SHP77 treated with DMSO at 0.1 percent for 48 hours (cell line): ENCODE measurements around the gene PEDS1.
"Not testable (repeated sequence)": the region's sequence is repeated elsewhere in the genome, so short reads cannot be mapped to it uniquely, and the experiment has no call there.

Source experiments
- DNase-seq: peaks from one replicate; lab custom pipeline; 2025; lab: John Stamatoyannopoulos, UW

The PEDS1 gene

DNA sequence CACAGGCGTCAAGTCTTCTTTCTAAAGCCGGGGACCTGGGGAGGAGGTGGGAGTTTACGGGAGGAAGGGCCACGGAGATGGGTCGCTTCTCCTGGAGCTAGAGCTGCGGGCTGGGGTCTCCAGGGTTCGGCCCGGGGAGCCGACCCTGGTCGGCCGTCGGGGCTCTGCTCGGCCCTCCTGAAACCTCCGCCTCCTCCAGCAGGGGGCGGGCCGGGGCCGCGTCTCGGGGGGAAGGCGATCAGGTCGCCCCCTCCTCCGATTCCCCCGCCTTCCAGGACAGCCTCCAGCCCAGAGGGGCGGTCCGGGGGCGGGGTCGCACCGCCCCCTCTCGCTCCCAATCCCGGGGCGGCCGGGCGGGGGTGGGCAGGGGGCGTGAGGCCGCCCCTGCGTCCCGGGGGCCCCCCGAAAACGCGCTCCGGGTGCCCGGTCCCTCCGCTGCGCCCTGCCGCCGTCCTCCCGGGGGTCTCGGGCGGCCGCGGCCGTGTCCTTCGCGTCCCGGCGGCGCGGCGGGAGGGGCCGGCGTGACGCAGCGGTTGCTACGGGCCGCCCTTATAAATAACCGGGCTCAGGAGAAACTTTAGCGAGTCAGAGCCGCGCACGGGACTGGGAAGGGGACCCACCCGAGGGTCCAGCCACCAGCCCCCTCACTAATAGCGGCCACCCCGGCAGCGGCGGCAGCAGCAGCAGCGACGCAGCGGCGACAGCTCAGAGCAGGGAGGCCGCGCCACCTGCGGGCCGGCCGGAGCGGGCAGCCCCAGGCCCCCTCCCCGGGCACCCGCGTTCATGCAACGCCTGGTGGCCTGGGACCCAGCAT lies 36.9 kb upstream of the PEDS1 start, which contains the start of gene CEBPB:
Gene CEBPB (plus strand): TSS at position 580 of the 814 bp plus-strand sequence. CDS start 204 bp downstream, at position 784.
- peak; percentile 18 for DNase-seq

- DNase-seq, result no peak
These were observed 36.2 kb upstream of the PEDS1 start for GRCh38 chr20:50189681-50190250.

DNA sequence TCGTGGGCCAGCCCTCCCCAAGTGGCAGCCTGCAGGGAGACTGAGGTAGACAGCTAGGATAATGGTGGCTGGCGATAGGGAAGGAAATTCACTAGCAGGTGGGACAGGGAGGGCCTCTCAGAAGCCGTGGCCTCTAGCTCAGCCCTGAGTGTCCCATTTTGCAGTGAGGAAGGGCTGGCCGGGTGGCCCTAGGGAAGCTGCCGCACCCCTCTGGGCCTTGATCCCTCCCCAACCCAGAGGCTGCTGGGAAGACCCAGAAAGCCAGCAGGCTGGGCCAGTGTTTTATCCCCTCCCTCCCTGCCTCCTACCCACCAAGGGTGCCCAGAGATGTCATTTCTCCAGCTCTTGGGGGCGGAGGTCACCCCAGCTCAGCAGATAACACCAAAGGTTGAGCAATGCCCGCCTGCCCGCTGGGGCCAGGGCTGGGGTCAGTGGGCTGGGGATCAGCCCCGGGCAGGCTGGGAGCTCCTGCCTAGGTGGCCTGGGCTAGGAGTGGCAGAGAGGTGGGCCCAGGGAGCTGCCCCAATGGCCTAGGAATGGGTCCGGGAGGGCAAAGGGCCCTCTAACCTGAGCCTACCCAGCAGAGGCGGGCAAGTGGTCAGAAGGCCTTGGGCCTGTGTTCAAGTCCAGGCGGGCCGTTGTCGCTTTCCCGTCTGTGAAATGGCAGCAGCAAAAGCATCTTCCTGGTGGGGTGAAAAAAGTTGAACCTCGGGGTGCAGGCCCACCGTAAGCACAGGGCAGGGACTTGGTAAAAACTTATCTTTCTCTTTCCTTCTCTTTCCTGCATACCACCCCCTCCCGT lies 35.6 kb upstream of the PEDS1 start:
- no peak for DNase-seq

DNA sequence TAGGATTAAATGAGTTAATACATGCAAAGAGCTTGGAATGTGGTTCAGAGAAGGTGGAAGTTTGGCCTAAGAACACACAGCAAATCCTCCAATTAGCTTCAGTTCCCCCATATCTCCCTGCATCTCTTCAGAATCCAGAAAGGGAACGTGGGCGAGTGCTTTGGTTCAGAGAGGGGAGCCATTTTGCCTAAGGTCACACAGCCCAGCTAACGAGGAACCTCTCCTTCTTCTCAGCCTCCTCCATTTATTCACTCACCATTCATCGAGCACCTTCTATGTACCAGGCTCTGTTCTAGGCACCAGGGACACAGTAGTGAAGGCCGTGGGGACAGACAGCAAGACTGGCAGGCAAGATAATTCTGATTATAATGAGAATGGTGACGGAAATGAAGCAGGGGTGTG lies 34.8 kb upstream of the PEDS1 start:
- DNase-seq, result no peak

DNA sequence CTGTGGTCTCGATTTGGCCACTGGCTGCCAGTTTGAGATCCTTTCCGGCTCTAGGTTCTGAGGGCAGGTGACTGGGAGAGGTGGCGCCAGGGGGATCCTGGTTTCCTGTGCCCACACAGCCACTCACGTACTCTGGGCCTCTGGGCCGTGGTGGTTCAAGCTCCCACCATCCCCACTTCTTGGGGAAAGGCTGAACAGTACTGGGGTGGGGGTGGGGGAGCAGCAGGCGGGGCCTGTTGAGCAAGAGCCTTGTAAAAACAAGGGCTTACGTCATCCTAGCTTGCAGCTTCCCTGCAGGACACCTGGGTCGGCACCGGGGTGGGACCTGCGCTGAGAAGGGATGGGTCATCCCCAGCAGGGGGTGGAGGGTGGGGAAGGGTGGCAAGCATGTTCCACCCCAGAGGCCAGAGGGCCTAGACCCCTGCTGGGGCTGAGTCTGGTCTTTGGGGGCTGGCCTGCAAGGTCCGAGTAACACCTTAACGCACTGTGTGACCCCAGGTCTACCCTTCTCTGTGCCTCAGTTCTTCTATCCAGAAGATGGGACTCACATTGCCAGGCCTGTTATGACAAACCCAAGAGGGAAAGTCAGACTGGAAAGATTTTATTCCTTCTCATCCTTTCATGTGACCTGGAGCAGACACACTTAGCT lies 34.0 kb upstream of the PEDS1 start:
- no peak for DNase-seq

DNA sequence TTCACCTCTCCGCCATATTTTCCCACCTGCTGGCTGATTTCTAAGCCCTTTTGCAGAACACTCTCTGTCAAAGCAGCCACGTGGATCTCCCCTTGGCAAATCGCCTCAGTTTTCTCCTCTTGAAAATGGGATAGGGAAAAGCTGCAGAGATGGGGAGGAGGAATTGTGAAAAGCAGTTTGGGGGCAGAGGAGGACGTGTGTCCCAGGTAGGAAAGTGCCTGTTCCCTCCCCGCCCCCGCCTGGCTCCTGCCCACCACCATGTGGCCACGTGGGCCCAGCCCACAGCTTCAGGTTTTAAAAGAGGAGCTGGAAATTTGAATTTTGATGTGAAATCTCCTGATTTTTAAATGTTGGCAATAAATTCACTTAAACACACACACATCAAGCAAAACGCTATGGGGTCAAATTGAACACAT lies 33.5 kb upstream of the PEDS1 start:
- no peak for DNase-seq

- peak; percentile 16 for DNase-seq
These were observed 32.8 kb upstream of the PEDS1 start for GRCh38 chr20:50186151-50186885.

- no peak for DNase-seq
These were observed 31.9 kb upstream of the PEDS1 start for GRCh38 chr20:50185426-50185825.

DNA sequence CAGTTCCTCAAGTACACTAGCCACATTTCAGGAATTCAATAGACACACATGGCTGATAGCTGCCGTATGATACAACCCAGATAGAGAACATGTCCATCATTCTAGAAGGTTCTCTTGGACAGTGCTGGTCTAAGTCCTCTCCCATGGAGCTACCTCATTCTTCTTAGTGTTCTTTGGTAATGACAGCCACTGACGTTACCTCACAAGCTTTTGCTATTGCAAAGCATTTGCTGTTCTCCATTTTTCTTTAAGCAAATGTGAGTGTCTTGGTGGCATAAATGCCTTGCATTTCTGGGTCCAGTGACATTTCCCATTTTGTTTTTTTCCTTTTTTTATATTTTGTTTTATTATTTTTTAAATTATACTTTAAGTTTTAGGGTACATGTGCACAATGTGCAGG lies 28.8 kb upstream of the PEDS1 start:
- DNase-seq, result no peak

GRCh38 chr20:50181344-50181743 lies 27.8 kb upstream of the PEDS1 start:
- DNase-seq, result no peak

GRCh38 chr20:50178672-50179071 lies 25.1 kb upstream of the PEDS1 start:
- not testable (repeated sequence) for DNase-seq

GRCh38 chr20:50175938-50176933 lies 22.7 kb upstream of the PEDS1 start:
- DNase-seq, result no peak

DNA sequence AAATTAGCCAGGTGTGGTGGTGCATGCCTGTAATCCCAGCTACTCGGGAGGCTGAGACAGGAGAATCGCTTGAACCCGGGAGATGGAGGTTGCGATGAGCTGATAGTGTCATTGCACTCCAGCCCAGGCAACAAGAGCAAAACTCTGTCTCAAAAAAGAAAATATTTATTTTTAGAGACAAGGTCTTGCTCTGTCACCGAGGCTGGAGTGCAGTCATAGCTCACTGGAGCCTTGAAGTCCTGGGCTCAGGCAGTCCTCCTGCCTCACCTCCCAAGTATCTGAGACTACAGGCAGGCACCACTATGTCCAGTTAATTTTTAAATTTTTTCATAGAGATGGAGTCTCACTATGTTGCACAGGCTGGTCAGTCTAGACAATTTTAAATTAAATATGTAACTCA lies 20.9 kb upstream of the PEDS1 start:
- no peak for DNase-seq

GRCh38 chr20:50172347-50173013 lies 19.0 kb upstream of the PEDS1 start:
- DNase-seq, result peak; percentile 74

DNA sequence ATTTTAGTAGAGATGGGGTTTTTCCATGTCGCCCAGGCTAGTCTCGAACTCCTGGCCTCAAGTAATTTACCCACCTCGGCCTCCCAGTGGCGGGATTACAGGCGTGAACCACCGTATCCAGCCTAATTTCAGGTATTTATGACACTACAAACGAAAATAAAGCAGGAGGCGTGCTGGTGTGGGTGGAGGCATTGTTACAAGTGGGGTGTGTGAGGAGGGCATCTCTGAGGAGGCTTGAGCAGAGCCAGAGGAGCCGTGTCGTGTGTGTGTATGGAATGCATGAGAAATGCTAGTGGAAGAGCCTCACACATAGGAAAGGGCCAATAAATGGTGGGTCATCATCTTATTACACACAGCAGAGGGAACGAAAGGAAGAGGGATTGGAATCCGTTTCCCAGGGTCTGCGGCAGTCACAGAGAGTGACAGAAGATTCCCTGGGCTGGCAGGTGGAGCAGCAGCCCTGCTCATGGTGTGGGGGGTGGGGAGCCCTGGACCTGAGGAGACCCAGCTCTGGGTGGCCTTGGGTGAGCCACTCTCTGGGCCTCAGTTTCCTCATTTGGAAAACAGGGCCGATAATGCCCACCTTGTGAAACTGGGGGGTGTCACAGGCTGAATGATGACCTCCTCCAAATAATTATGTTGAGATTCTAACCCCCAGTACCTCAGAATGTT lies 17.2 kb upstream of the PEDS1 start:
- DNase-seq, result no peak

DNA sequence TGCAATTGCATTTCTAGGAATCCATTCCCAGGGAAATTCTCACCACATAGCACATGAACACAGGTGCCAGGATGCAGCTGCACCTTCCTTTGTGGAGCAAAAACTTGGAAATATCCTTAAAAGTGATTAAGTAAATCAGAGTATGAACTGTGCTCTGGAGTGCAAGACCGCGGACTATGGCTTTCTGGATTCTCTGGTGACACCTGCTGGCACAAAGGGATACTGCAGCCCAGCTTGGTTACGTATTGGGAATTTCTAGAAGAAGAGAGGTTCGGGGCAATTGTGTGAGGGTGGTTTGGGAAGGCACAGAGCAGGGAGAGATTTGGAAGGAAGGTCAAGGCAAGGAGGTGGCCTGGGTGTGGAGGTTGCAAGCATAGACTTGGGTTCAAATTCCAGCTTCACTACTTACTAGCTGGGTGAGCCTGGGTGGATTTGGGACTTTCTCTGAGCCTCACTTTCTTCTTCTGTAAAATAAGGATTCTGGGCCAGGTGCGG lies 15.9 kb upstream of the PEDS1 start:
- peak; percentile 21 for DNase-seq

DNA sequence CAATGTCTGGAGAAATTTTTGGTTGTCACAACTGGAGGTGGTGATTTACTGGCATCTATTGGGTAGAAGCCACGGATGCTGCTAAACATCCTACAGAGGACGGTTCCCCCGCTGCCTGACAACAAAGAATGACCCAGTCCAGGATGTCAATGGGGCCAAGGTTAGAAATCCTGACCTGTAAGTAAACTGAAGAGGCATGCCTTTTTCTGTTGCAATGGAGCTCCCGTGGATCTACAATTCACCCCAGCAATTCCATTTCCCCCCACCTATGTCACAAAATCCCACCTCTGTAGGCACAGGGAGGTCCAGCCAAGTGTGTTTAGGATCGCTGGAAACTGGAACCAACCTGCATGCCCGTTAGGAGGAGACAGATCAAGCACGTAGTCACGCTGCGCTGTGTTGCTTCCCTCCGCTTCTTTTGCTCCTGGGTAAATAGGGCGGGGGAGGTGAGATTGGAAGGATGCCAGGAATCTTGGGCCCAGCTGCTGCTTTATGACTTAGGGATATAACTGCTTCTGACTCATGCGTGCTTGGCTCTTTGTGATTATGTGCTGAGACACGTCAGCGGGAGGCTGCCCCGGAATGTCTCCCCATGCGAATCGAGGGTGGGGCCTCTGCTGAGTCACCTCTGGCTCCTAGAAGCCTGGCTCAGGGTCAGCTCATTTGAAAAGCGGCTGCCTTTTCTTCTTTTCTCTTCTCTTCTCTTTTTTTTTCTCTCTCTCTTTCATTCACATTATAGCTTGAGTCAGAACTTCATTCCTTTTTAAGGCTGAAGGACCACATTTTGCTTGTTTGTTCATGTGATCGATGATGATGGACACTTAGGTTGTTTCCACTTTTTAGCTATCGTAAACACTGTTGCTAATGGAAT lies 12.4 kb upstream of the PEDS1 start:
- DNase-seq, result peak; percentile 99
